HL-60 (cell line): Measurements from ENCODE around the gene ST6GALNAC3.

Source experiments
- CTCF ChIP-seq: IDR thresholded peaks from one replicate; pipeline ENCODE4 v1.5.1; 2011; ENCODE audit warnings: low read length, control low read depth, inconsistent platforms; ENCODE audit not compliant: insufficient read depth
- POLR2AphosphoS5 ChIP-seq: IDR thresholded peaks from 2 replicates; pipeline ENCODE4 v1.6.1; 2012; ENCODE audit warnings: low read depth

- no peak for TF ChIP-seq POLR2AphosphoS5
- TF ChIP-seq CTCF: no peak
Observed at GRCh38 chr1:76627498-76627897, 553.0 kb downstream of the ST6GALNAC3 start.
